ENCODE data around the gene PGM2L1. TPM values are rescaled to one million over a fixed set of nuclear protein-coding genes. Genes with fewer than 3 reads are reported as not detected.

The PGM2L1 gene
- total RNA-seq, 3 donors from 2014 or later (not counting 1 experiment from before 2014, with no cell fraction given) = 4.4 to 8.0 (median 6.6) TPM

- Mint-ChIP-seq H3K27ac (no peak overlapping the region), H3K36me3 (no peaks in the 10 kb centered on the region), H3K4me3 (no peak overlapping the region), H3K9me3 (no peaks in the 10 kb centered on the region), H3K27me3 (ENCODE audit: low read depth in 2 of 2) (peaks cover 3 to 11% of the 10 kb centered on the region in 2 donors), H3K4me1 (no peaks in the 10 kb centered on the region)
- no peaks in the 10 kb centered on the region for H3K4me1 ChIP-seq (ENCODE audit: control insufficient read depth, insufficient read depth, low read length)
- WGBS (ENCODE audit: insufficient coverage) = 100% methylated on average over 1 of the region's 1 CpG
- ATAC-seq (no peak), DNase-seq (no peak)
- no peaks in the 10 kb centered on the region for H3K27me3 ChIP-seq (ENCODE audit: control insufficient read depth, insufficient read depth, low read length)
- intact Hi-C loops (cut with micrococcal nuclease) = no loop called here
- H3K36me3 ChIP-seq (ENCODE audit: control insufficient read depth, insufficient read depth, low read length) = no peaks in the 10 kb centered on the region
- no peak for TF ChIP-seq CTCF (IDR thresholded peaks at IDR 0.05)
- no peaks in the 10 kb centered on the region for H3K9me3 ChIP-seq (ENCODE audit: control insufficient read depth, insufficient read depth, low read length)
- H3K4me3 ChIP-seq (ENCODE audit: low read length) = no peak overlapping the region
- no peak overlapping the region for H3K27ac ChIP-seq (ENCODE audit: low read length)
Observed at GRCh38 chr11:74327076-74327475, 71.2 kb downstream of the PGM2L1 start.

DNA sequence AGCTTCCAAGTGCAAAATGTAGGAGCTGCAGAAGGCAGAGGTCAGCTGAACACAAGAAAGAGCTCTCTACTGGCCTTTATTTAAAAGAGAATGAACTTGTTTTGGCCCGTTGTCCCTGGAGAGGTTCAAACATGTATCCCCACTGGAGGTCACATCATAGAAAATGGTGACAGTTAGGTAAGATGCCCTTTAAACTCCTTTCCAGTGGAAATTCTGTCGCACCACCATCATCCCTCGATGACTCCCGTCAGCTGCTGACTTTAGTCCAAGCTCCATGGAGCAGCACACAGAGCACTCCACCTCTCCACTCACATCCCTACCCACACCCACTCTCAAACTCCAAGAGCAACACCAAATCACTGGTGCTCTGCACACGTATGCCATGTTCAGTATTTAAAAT is 71.6 kb downstream of the PGM2L1 start:
- intact Hi-C loops (cut with micrococcal nuclease) = no loop called here
- DNase-seq = no peak
- Histone ChIP-seq H3K9me3 (ENCODE audit: control insufficient read depth, insufficient read depth, low read length) (no peaks in the 10 kb centered on the region), H3K4me3 (ENCODE audit: low read length) (no peak overlapping the region), H3K27me3 (ENCODE audit: control insufficient read depth, insufficient read depth, low read length) (no peaks in the 10 kb centered on the region), H3K4me1 (ENCODE audit: control insufficient read depth, insufficient read depth, low read length) (no peaks in the 10 kb centered on the region), H3K27ac (ENCODE audit: low read length) (no peak overlapping the region), H3K36me3 (ENCODE audit: control insufficient read depth, insufficient read depth, low read length) (no peaks in the 10 kb centered on the region)
- ATAC-seq = no peak
- Mint-ChIP-seq H3K36me3 (no peaks in the 10 kb centered on the region), H3K4me3 (no peak overlapping the region), H3K27ac (no peak overlapping the region), H3K4me1 (no peaks in the 10 kb centered on the region), H3K9me3 (no peaks in the 10 kb centered on the region), H3K27me3 (ENCODE audit: low read depth in 2 of 2) (peaks cover 7 to 11% of the 10 kb centered on the region in 2 donors)
- 94% methylated on average over 5 of the region's 5 CpGs for WGBS (ENCODE audit: insufficient coverage)
- TF ChIP-seq CTCF (IDR thresholded peaks at IDR 0.05) = no peak

- no peaks in the 10 kb centered on the region for H3K9me3 ChIP-seq (ENCODE audit: control insufficient read depth, insufficient read depth, low read length)
- no peak overlapping the region for H3K4me3 ChIP-seq (ENCODE audit: low read length)
- no peaks in the 10 kb centered on the region for H3K27me3 ChIP-seq (ENCODE audit: control insufficient read depth, insufficient read depth, low read length)
- 81% methylated on average over 7 of the region's 7 CpGs for WGBS (ENCODE audit: insufficient coverage)
- Mint-ChIP-seq H3K4me1 (no peaks in the 10 kb centered on the region), H3K9me3 (no peaks in the 10 kb centered on the region), H3K4me3 (no peak overlapping the region), H3K36me3 (no peaks in the 10 kb centered on the region), H3K27ac (no peak overlapping the region), H3K27me3 (ENCODE audit: low read depth in 2 of 2) (peaks cover 7 to 11% of the 10 kb centered on the region in 2 donors)
- no peaks in the 10 kb centered on the region for H3K36me3 ChIP-seq (ENCODE audit: control insufficient read depth, insufficient read depth, low read length)
- ATAC-seq (no peak), DNase-seq (no peak)
- H3K27ac ChIP-seq (ENCODE audit: low read length) = no peak overlapping the region
- H3K4me1 ChIP-seq (ENCODE audit: control insufficient read depth, insufficient read depth, low read length) = no peaks in the 10 kb centered on the region
- intact Hi-C loops (cut with micrococcal nuclease) = no loop called here
- TF ChIP-seq CTCF (IDR thresholded peaks at IDR 0.05) = no peak
Observed at GRCh38 chr11:74325649-74326645, 72.3 kb downstream of the PGM2L1 start.

Data from natural killer cell (primary cell).